A673 (cell line): ENCODE results near the gene C2. TPM values are rescaled to one million over a fixed set of nuclear protein-coding genes. Genes with fewer than 3 reads are reported as not detected.

Source experiments
- BruUV-seq: library from RNA; stranded (reverse); fragments of 400-500 nt; replicated peaks from 2 replicates; lab custom pipeline; 2021; lab: Mats Ljungman, UMichigan
- CTCF ChIA-PET: fragments of 300-600 bp; sonication (Branson Sonifier 250); formaldehyde crosslinking; loops from one replicate; lab custom pipeline; 2022; ENCODE audit warnings: antibody characterized with exemption; lab: Charles Lee
- POLR2A ChIA-PET: fragments of 300-600 bp; sonication (Branson Sonifier 250); formaldehyde crosslinking; loops from one replicate; lab custom pipeline; 2022; ENCODE audit warnings: antibody characterized with exemption; ENCODE audit not compliant: low non-redundant PET; lab: Charles Lee
- DNase-seq: peaks from one replicate; pipeline ENCODE4 v3.0.0-alpha.2; 2015; ENCODE audit warnings: low spot score
- H3K27ac ChIP-seq: fragments of 200-600 bp; sonication (generic); 2 replicates; pipeline ENCODE4 v1.5.1; 2016; ENCODE audit warnings: mixed run types, low read depth, mild to moderate bottlenecking, mixed read lengths, antibody characterized with exemption, low read length; ENCODE audit not compliant: poor library complexity, severe bottlenecking
- H3K27me3 ChIP-seq: fragments of 200-600 bp; sonication (generic); replicated peaks from 2 replicates; pipeline ENCODE4 v1.6.1; 2017; ENCODE audit warnings: mixed run types, low read depth, mild to moderate bottlenecking, mixed read lengths, antibody characterized with exemption, low read length; ENCODE audit not compliant: insufficient read depth, poor library complexity
- H3K36me3 ChIP-seq: fragments of 200-600 bp; sonication (generic); 2 replicates; pipeline ENCODE4 v1.6.1; 2016; ENCODE audit warnings: mixed run types, mild to moderate bottlenecking, mixed read lengths, antibody characterized with exemption, low read length; ENCODE audit not compliant: insufficient read depth, poor library complexity, severe bottlenecking
- H3K4me1 ChIP-seq: fragments of 200-600 bp; sonication (generic); 2 replicates; pipeline ENCODE4 v1.6.1; 2017; ENCODE audit warnings: mixed run types, mild to moderate bottlenecking, mixed read lengths, antibody characterized with exemption, low read length; ENCODE audit not compliant: insufficient read depth, poor library complexity, severe bottlenecking
- H3K4me3 ChIP-seq: fragments of 200-600 bp; sonication (generic); 2 replicates; pipeline ENCODE4 v1.5.1; 2016; ENCODE audit warnings: low read depth, mixed run types, mild to moderate bottlenecking, mixed read lengths, low read length; ENCODE audit not compliant: poor library complexity, severe bottlenecking
- H3K9me3 ChIP-seq: fragments of 200-600 bp; sonication (generic); 2 replicates; pipeline ENCODE4 v1.6.1; 2016; ENCODE audit warnings: mixed run types, low read depth, mild to moderate bottlenecking, mixed read lengths, antibody characterized with exemption, low read length; ENCODE audit not compliant: poor library complexity, severe bottlenecking
- CTCF ChIP-seq: fragments of 300-800, 200-600 bp; sonication (generic); conservative IDR thresholded peaks from 2 replicates; pipeline ENCODE4 v1.5.1; 2017; ENCODE audit warnings: low read depth, mild to moderate bottlenecking, antibody characterized with exemption, low read length, moderate library complexity, mixed read lengths
- EZH2 ChIP-seq: fragments of 200-600 bp; sonication (generic); IDR thresholded peaks from 2 replicates; pipeline ENCODE4 v1.6.1; 2017; ENCODE audit warnings: borderline replicate concordance, low read depth, mild to moderate bottlenecking, mixed read lengths, antibody characterized with exemption, low read length; ENCODE audit not compliant: poor library complexity, severe bottlenecking
- intact Hi-C: fragments of 100-400 bp; cut with micrococcal nuclease; formaldehyde crosslinking; loops from one replicate; pipeline ENCODE4 v1.10.0; 2022; ENCODE audit not compliant: unreplicated experiment
- total RNA-seq: library from RNA; stranded (reverse); gene quantifications from 2 replicates; pipeline ENCODE4 v1.2.3, GENCODE V29; 2021

C2 gene
- total RNA-seq, 1 experiment from 2014 or later = 0.56 TPM

- no peak overlapping the region for H3K27ac ChIP-seq
- CTCF ChIA-PET = no interaction called here
- TF ChIP-seq CTCF = no peak
- no peak for TF ChIP-seq EZH2
- POLR2A ChIA-PET = no interaction called here
- BruUV-seq = no TSS peak
- no peak overlapping the region for H3K4me3 ChIP-seq
- no peak for DNase-seq
- no peaks in the 10 kb centered on the region for H3K9me3 ChIP-seq
- H3K36me3 ChIP-seq = peaks cover 45% of the 10 kb centered on the region
- peaks cover 3% of the 10 kb centered on the region for H3K4me1 ChIP-seq
- no peaks in the 10 kb centered on the region for H3K27me3 ChIP-seq
- intact Hi-C loops = no loop called here
These were observed 38.2 kb downstream of the C2 start for GRCh38 chr6:31965700-31966099.

GRCh38 chr6:31966506-31966905, 39.0 kb downstream of the C2 start:
- H3K36me3 ChIP-seq = peaks cover 40% of the 10 kb centered on the region
- no TSS peak for BruUV-seq
- POLR2A ChIA-PET = interaction anchor here (0.6 kb wide), 1 partner anchor 139 kb away, joined by 5 read pairs; the partner anchor contains the start of gene HSPA1B
- H3K4me3 ChIP-seq = no peak overlapping the region
- H3K4me1 ChIP-seq = peaks cover 9% of the 10 kb centered on the region
- no peak for DNase-seq
- H3K9me3 ChIP-seq = no peaks in the 10 kb centered on the region
- CTCF ChIA-PET = no interaction called here
- no peak overlapping the region for H3K27ac ChIP-seq
- TF ChIP-seq CTCF (no peak), EZH2 (no peak)
- no peaks in the 10 kb centered on the region for H3K27me3 ChIP-seq
- intact Hi-C loops = no loop called here

DNA sequence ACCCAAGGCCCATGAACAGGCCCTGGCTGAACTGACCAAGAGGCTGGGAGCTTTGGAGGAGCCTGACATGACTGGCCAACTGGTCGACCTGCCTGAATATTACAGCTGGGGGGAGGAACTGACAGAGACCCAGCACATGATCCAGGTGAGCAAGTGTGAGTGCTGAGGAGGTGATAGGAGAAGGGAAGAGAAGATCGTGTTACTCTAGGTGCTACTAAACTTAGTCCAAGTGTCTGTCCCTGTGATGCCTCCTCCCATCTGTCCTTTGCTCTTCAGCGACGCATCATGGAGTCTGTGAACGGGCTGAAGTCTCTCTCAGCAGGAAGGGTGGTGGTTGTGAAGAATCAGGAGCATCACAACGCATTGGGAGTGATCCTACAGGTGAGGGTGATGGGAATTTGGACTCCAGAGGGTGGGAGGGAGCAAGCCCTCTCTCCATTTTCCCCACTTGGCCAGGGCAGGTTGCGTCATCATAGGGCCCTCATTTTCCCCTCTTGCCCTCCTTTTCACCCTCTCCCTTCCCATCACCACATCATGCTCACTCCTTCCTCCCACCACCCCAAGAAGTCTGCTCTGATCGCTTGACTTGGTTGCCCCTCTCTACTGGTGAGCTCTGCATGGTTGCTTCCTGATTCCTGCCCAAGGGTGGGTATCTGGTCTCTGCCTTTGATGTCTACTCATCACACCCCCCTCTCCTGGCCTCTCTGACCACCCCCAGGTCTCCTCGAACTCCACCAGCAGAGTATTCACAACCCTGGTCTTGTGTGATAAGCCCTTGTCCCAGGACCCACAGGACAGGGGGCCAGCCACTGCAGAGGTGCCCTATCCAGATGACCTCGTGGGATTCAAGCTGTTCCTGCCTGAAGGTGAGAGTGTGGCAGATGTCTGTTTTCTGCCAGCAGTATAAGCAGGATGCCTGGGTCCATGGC, 39.7 kb downstream of the C2 start:
- TF ChIP-seq CTCF (no peak), EZH2 (no peak)
- no peaks in the 10 kb centered on the region for H3K9me3 ChIP-seq
- peaks cover 40% of the 10 kb centered on the region for H3K36me3 ChIP-seq
- CTCF ChIA-PET = no interaction called here
- H3K4me1 ChIP-seq = peaks cover 9% of the 10 kb centered on the region
- H3K27me3 ChIP-seq = no peaks in the 10 kb centered on the region
- BruUV-seq = no TSS peak
- H3K4me3 ChIP-seq = no peak overlapping the region
- POLR2A ChIA-PET = interaction anchor here (0.6 kb wide), 1 partner anchor 140 kb away, joined by 5 read pairs; the partner anchor contains the start of gene HSPA1B
- no peak for DNase-seq
- intact Hi-C loops = no loop called here
- H3K27ac ChIP-seq = no peak overlapping the region
